ENCODE data around the gene HTR3A.

- no peak for TF ChIP-seq CTCF (IDR thresholded peaks at IDR 0.05)
- TF ChIP-seq EP300 (IDR thresholded peaks at IDR 0.05): no peak
- TF ChIP-seq POLR2A (IDR thresholded peaks at IDR 0.05): no peak
- no peak for TF ChIP-seq POLR2AphosphoS5 (IDR thresholded peaks at IDR 0.05)
Observed at GRCh38 chr11:114019574-114019973, 44.7 kb downstream of the HTR3A start.
